Naive thymus-derived CD8-positive, alpha-beta T cell (primary cell): Measurements from ENCODE around the gene IQSEC3. TPM values are rescaled to one million over a fixed set of nuclear protein-coding genes. Genes with fewer than 3 reads are reported as not detected.

ENCODE experiments used
- ATAC-seq, 2 donors: fragments of 150-1000 bp; cut with Tn5 transposase in 1 of 2; sonication (Bioruptor Pico), chemical (Tn5 transposase) in 1 of 2; 1 replicate in 1 of 2; 2 replicates in 1 of 2; pipeline ENCODE4 v1.10.0; 2021; ENCODE audit warnings: mild to moderate bottlenecking in 2 of 2, moderate library complexity in 2 of 2
- POLR2A ChIA-PET: fragments of 350-600 bp; sonication (Branson Sonifier 250); formaldehyde crosslinking; loops from one replicate; lab custom pipeline; 2021; ENCODE audit warnings: antibody characterized with exemption; lab: Charles Lee
- DNase-seq, 10 donors: peaks; one replicate each; pipeline versions ENCODE4 v3.0.0 to v3.0.0-alpha.2; 2020 to 2022
- H3K27ac Mint-ChIP-seq, 10 donors: one replicate each; pipeline ENCODE4 v1.8.0; 2020 to 2022; ENCODE audit warnings: mild to moderate bottlenecking in 10 of 10, mixed read lengths in 10 of 10, moderate library complexity in 4 of 10, inconsistent platforms in 1 of 10
- H3K27me3 Mint-ChIP-seq, 5 donors: one replicate each; pipeline ENCODE4 v1.8.0; 2021 to 2022; ENCODE audit warnings: mixed read lengths in 5 of 5
- H3K36me3 Mint-ChIP-seq, 3 donors: one replicate each; pipeline ENCODE4 v1.8.0; 2020 to 2022; ENCODE audit warnings: mixed read lengths in 3 of 3, mild to moderate bottlenecking in 2 of 3, inconsistent platforms in 1 of 3
- H3K4me1 Mint-ChIP-seq, 4 donors: one replicate each; pipeline ENCODE4 v1.8.0; 2021 to 2022; ENCODE audit warnings: mixed read lengths in 4 of 4
- H3K4me3 Mint-ChIP-seq, 10 donors: one replicate each; pipeline ENCODE4 v1.8.0; 2020 to 2022; ENCODE audit warnings: mild to moderate bottlenecking in 10 of 10, mixed read lengths in 10 of 10, moderate library complexity in 6 of 10, inconsistent platforms in 1 of 10
- H3K9me3 Mint-ChIP-seq, 9 donors: one replicate each; pipeline ENCODE4 v1.8.0; 2020 to 2022; ENCODE audit warnings: mixed read lengths in 9 of 9, mild to moderate bottlenecking in 3 of 9, inconsistent platforms in 1 of 9, moderate library complexity in 1 of 9
- polyA plus RNA-seq, 3 donors: library from polyadenylated mRNA; unstranded; fragments of 300-500 nt; fragmentation: Illumina TruSeq; gene quantifications; one replicate each; pipeline ENCODE4 v1.2.3, GENCODE V29; 2021
- total RNA-seq, 8 experiments: library from RNA in 2 of 8; stranded (reverse) in 2 of 8; gene quantifications; one replicate each; pipeline ENCODE4 v1.2.3 and lab custom pipeline; 2021 to 2026

IQSEC3 gene
- total and polyA plus RNA-seq, 5 experiments from 2014 or later, result 0.42 to 19.3 (median 1.1) TPM

DNA sequence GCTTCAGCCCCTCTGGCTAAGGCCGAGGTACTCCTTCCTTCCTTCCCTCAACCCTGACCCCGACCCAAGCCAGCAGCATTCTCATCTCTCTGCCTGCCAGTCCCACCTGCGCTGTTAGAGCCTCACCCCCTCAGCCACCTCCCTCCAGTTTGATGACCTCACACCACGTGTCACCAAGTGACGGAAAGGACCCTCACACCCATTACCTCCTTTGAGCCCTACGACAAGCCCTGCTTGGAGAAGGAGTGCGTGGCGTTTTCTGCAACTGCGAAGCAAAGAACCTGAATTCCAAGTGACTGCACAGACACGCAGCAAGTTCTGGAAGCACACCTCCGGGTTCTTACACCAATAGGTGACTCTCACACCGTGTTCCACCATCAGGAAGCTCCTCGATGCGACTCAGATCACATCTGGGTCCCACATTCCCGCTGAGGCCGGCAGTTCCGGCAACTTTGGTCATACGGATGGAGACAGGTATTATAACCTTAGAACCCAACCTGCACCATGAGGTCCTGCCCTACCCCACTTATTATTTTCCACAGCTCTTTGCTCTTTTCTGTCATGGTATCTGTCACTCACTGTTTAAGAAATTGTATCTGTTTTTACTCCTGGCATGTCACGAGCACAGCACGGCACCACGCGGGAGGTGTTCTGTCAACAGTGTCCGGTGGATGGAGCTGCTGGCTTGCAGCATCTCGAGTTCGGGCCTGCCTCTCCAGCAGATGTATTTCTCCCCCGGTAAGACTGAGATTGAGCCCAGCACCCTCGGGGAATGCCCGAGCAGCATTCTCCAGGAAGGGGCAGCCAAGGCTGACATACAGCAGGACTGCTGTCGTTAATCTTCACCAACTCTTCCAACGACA, 152.4 kb downstream of the IQSEC3 start:
- POLR2A ChIA-PET, result no interaction called here
- ATAC-seq, result no peak
- Mint-ChIP-seq H3K4me3 (no peak overlapping the region), H3K27me3 (peaks cover under 1 to 10% (median 4%) of the 10 kb centered on the region in 5 donors), H3K27ac (peak overlapping the region in 1 of 10 donors; percentile 34), H3K4me1 (peaks cover 0 to 9% (median 5%) of the 10 kb centered on the region in 4 donors), H3K9me3 (no peaks in the 10 kb centered on the region), H3K36me3 (no peaks in the 10 kb centered on the region)
- DNase-seq, result no peak

DNA sequence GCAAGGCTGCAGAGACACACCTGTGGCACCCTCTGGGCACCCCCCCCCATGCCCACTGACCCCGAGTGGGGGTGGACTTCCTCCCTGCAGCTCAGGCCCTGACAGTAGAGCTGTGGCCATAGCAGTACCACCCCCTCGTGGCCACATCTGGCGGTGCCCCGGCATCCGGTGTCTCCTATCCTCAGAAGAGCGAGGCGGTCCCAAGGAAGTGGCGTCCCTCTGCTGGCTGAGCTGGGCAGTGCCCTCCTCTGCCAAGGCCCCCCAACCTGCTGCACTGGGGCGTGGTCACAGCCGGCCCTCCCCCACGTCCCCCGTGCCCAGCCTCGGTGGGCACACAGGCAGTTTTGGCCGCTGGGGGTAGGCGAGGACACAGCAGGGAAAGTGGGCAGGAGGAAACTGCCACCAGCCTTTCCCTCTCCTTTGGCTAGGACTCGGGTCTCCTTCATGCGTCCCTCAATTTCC, 153.4 kb downstream of the IQSEC3 start:
- POLR2A ChIA-PET, result no interaction called here
- H3K9me3 Mint-ChIP-seq, result no peaks in the 10 kb centered on the region
- peak in 8 of 10 donors; percentile 11 to 57 (median 34) for DNase-seq
- no peaks in the 10 kb centered on the region for H3K36me3 Mint-ChIP-seq
- H3K27ac Mint-ChIP-seq, result no peak overlapping the region
- peaks cover 0 to 8% (median 3%) of the 10 kb centered on the region in 5 donors for H3K27me3 Mint-ChIP-seq
- no peak overlapping the region for H3K4me3 Mint-ChIP-seq
- peaks cover 0 to 9% (median 4%) of the 10 kb centered on the region in 4 donors for H3K4me1 Mint-ChIP-seq
- peak; percentile 75 to 96 for ATAC-seq

DNA sequence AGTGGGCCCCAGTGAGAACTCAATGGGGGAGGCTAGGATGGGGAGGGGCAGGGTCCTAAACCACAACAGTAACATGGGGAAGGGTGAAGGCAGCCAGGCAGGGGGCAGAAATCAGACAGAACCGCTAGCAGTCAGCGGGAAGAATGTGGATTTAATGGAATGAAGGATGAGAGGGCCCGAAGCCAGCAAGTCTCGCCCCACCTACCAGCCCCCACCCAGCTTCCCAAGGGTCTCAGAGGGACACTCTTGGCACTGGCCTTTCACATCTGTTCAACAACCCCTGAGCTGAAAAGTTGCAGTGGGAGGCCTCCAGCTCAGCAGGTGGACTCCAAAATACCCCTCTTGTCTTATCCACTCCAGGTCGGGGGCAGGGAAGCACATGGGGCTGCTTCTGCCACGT, 153.9 kb downstream of the IQSEC3 start:
- no peaks in the 10 kb centered on the region for H3K36me3 Mint-ChIP-seq
- H3K4me1 Mint-ChIP-seq, result peaks cover 0 to 9% (median 4%) of the 10 kb centered on the region in 4 donors
- H3K27ac Mint-ChIP-seq, result no peak overlapping the region
- DNase-seq, result no peak
- no peak for ATAC-seq
- POLR2A ChIA-PET, result no interaction called here
- peaks cover 0 to 8% (median 3%) of the 10 kb centered on the region in 5 donors for H3K27me3 Mint-ChIP-seq
- H3K4me3 Mint-ChIP-seq, result no peak overlapping the region
- H3K9me3 Mint-ChIP-seq, result no peaks in the 10 kb centered on the region

DNA sequence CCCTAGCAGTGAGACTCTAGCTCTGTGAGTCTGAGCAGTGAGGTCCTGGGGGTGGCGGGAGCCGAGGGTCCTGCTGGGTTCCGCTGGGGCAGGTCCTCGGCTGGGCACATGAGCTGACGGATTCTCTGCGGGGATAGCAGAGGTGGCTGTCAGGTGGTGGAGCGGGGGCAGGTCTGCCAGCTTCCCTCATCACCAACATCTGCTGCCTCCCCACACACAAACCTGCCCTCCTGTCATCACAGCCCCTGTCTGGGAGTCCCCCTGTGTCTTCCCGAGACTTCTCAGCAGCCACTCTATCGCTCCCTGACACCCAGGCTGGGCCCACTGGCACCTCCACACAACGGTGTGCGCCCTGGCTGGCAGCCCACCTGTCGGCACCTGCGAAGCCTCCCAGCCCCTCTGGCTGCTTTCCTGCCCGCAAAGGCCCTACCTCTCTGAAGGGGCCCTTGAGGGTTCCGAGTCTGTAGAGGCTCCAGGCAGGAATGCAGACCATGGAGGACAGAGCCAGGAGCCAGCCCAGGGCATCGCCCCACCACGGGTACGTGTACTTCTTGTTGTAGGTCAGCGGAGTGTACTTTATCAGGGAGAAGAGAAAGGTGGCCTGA, 154.5 kb downstream of the IQSEC3 start:
- H3K4me1 Mint-ChIP-seq, result peaks cover 0 to 9% (median 4%) of the 10 kb centered on the region in 4 donors
- H3K27me3 Mint-ChIP-seq, result peaks cover 0 to 8% (median 3%) of the 10 kb centered on the region in 5 donors
- POLR2A ChIA-PET, result no interaction called here
- H3K36me3 Mint-ChIP-seq, result no peaks in the 10 kb centered on the region
- H3K9me3 Mint-ChIP-seq, result no peaks in the 10 kb centered on the region
- ATAC-seq (no peak), DNase-seq (no peak)
- H3K27ac Mint-ChIP-seq, result no peak overlapping the region
- H3K4me3 Mint-ChIP-seq, result no peak overlapping the region

DNA sequence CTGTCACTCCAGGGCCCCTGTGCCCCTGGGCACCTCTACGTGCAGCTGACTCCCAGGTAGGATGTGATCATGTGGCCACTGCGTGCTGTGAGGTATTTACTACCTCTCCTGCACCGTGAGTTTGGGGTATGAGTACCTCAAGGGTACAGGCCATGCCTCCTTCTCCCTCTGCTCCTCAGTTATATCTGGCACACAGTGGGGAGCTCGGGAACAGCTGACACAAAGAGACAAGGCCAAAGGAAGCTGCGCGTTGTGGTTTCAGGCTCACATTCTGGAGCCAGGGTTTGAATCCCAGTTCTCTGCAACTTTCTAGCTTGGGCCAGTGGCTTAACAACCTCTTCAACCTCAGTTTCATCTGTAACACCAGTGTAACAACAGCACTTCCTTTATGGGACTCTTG, 155.2 kb downstream of the IQSEC3 start:
- DNase-seq (no peak), ATAC-seq (no peak)
- POLR2A ChIA-PET, result no interaction called here
- Mint-ChIP-seq H3K9me3 (no peaks in the 10 kb centered on the region), H3K4me1 (peaks cover 0 to 9% (median 4%) of the 10 kb centered on the region in 4 donors), H3K4me3 (no peak overlapping the region), H3K27ac (no peak overlapping the region), H3K36me3 (no peaks in the 10 kb centered on the region), H3K27me3 (peaks cover 0 to 8% (median 3%) of the 10 kb centered on the region in 5 donors)

DNA sequence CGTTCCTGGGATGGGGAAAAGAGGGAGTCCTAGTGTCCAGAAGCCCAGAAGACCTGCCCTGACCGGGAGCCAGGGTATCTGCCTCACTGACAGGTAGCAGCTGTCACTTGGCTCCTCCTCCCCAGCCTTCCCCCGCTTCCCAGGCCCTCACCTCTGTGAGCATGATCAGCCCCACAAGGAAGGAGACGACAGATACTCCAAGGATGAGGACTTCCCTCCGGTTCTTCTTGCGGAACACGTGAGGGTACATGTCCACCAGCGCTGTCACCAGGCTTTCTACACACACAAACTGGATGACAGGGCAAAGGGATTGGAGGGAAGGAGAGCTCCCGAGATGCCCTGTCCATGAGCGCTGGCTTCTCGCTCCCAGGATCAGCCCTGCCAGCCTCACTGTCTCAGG, 157.3 kb downstream of the IQSEC3 start:
- no peaks in the 10 kb centered on the region for H3K9me3 Mint-ChIP-seq
- H3K36me3 Mint-ChIP-seq, result no peaks in the 10 kb centered on the region
- H3K4me1 Mint-ChIP-seq, result peaks cover 0 to 9% (median 4%) of the 10 kb centered on the region in 4 donors
- no peak for DNase-seq
- no peak for ATAC-seq
- no peak overlapping the region for H3K27ac Mint-ChIP-seq
- POLR2A ChIA-PET, result no interaction called here
- H3K4me3 Mint-ChIP-seq, result no peak overlapping the region
- H3K27me3 Mint-ChIP-seq, result peaks cover 0 to 7% (median 2%) of the 10 kb centered on the region in 5 donors

DNA sequence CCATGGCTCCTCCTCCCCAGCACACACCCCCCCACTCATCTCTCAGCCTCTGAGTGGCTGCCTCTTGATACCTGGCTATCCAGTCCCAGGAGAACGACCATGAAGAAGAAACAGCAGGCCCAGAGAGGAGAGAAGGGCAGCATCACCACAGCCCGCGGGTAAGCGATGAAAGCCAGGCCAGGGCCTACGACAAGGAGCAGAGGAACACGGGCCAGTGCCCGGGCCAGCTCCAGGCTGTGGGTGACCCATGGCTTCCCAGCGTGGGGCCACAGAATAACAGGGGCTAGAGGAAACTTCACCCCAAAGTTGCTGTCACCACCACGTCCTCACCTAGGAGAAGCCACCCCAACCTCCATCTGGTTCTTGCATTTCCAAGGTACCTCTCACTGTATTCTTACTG, 157.8 kb downstream of the IQSEC3 start:
- H3K36me3 Mint-ChIP-seq, result no peaks in the 10 kb centered on the region
- DNase-seq, result no peak
- H3K4me3 Mint-ChIP-seq, result no peak overlapping the region
- H3K4me1 Mint-ChIP-seq, result peaks cover 0 to 8% (median 3%) of the 10 kb centered on the region in 4 donors
- no peaks in the 10 kb centered on the region for H3K9me3 Mint-ChIP-seq
- POLR2A ChIA-PET, result no interaction called here
- H3K27me3 Mint-ChIP-seq, result peaks cover 0 to 12% (median 2%) of the 10 kb centered on the region in 5 donors
- ATAC-seq, result no peak
- no peak overlapping the region for H3K27ac Mint-ChIP-seq

DNA sequence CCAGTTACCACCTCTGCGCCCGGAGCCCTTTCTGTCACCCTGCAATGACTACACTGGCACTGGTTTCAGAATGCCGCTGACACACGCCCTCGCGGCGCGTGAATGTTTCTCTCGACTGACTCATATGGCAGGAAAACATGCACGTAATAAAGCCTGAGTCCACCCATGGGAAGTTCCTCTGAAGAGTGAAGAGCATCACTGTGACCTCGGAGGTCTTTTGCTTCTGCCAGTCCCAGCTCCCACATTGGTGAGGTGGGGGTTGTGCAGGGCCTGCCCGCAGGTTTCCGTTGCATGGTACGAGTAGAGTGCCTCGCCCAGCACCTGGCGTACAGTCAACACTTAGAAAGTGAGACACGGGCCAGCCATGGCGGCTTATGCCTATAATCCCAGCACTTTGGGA, 158.4 kb downstream of the IQSEC3 start:
- Mint-ChIP-seq H3K36me3 (no peaks in the 10 kb centered on the region), H3K4me1 (peaks cover 0 to 1% (median 0%) of the 10 kb centered on the region in 4 donors), H3K4me3 (no peak overlapping the region), H3K9me3 (no peaks in the 10 kb centered on the region), H3K27me3 (peaks cover 0 to 16% (median 2%) of the 10 kb centered on the region in 5 donors), H3K27ac (no peak overlapping the region)
- ATAC-seq (no peak), DNase-seq (no peak)
- POLR2A ChIA-PET, result no interaction called here

DNA sequence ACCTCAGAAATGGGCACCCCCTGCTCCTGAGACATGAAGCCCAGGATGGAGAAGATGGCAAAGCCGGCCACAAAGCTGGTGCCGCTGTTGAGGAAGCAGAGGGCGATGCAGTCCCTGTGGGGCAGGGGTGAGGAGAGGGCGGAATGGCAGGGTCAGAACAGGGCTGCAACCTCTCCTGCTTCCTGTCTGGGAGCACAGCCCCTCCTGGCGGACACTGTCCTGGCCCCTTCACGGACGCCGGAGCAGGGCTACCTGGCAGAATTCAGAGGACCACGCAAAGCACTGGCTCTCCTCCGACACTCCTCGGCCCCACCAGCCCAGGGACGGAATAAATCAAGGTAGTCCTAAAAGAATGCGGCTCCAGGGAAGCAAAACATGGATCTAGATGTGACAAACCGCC, 159.8 kb downstream of the IQSEC3 start:
- no peak overlapping the region for H3K4me3 Mint-ChIP-seq
- H3K36me3 Mint-ChIP-seq, result no peaks in the 10 kb centered on the region
- H3K4me1 Mint-ChIP-seq, result no peaks in the 10 kb centered on the region
- H3K9me3 Mint-ChIP-seq, result no peaks in the 10 kb centered on the region
- ATAC-seq (no peak), DNase-seq (no peak)
- POLR2A ChIA-PET, result no interaction called here
- H3K27ac Mint-ChIP-seq, result peak overlapping the region in 1 of 10 donors; percentile 25
- H3K27me3 Mint-ChIP-seq, result peaks cover 0 to 16% (median 2%) of the 10 kb centered on the region in 5 donors

DNA sequence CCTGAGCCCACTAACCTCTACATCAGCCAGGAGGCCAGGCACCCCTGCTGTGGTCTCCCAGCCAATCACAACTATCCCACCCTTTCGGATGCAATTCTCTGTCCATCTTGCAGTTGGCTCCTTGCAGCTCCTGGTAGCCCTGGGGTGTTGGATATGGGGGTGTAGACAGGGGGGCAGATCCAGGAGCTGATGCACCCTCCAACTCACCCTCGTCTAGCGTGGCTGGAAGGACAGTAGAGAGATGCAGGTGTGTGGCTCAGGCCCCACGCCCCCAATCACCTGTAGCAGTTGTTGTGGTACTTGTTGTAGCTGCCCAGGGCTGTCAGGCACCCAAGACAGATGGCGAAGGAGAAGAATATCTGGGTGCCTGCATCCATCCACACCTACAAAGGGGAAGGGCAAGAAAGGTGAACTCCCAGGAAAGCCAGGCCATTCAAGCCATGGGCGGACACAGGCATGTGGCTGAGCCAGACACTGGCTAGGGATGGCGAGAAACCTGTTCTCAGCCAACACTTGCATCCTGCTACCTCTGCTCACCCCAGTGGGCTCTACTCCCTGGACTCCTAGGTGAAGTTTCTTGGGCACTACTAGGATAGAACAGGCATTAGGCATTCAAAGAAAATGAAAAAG, 160.8 kb downstream of the IQSEC3 start:
- Mint-ChIP-seq H3K27ac (no peak overlapping the region), H3K36me3 (no peaks in the 10 kb centered on the region), H3K4me3 (no peak overlapping the region), H3K27me3 (peaks cover 0 to 16% (median 2%) of the 10 kb centered on the region in 5 donors), H3K4me1 (peaks cover 0 to 2% (median 0%) of the 10 kb centered on the region in 4 donors), H3K9me3 (no peaks in the 10 kb centered on the region)
- DNase-seq (no peak), ATAC-seq (no peak)
- POLR2A ChIA-PET, result no interaction called here
